ENCODE measurements around the gene METTL26. TPM values are rescaled to one million over a fixed set of nuclear protein-coding genes. Genes with fewer than 3 reads are reported as not detected.

The METTL26 gene
- total RNA-seq, 3 donors from 2014 or later: 40.3 to 52.4 (median 50.0) TPM

GRCh38 chr16:585351-585750, 50.8 kb downstream of the METTL26 start:
- ATAC-seq: no peak
- TF ChIP-seq CTCF (IDR thresholded peaks at IDR 0.05): no peak
- no peak for DNase-seq
- no peaks in the 10 kb centered on the region for H3K9me3 ChIP-seq
- peaks cover 13% of the 10 kb centered on the region for H3K4me1 ChIP-seq (ENCODE audit: low read depth)
- intact Hi-C loops (cut with DNase I, micrococcal nuclease): no loop called here
- no peaks in the 10 kb centered on the region for H3K36me3 ChIP-seq (ENCODE audit: low read depth)
- H3K4me3 ChIP-seq: no peak overlapping the region

Other genes starting within 250 kb of the METTL26 start
- 100 to 1,000 TPM in 1 of 3 donors, 10 to 100 TPM in 2; 24.5 to 125 (median 43.6) TPM for gene NME4, start 239.1 kb downstream of the METTL26 start, total RNA-seq
- gene DECR2, start 234.4 kb downstream of the METTL26 start, total RNA-seq: 10 to 100 TPM; 39.5 to 64.3 (median 56.0) TPM
- gene RAB11FIP3, start 210.7 kb downstream of the METTL26 start, total RNA-seq: 10 to 100 TPM; 22.3 to 45.6 (median 30.7) TPM
- 100 to 1,000 TPM in 2 of 3 donors, 10 to 100 TPM in 1; 73.5 to 110 (median 109) TPM for gene CAPN15, start 108.6 kb downstream of the METTL26 start, total RNA-seq
- not detected for gene PRR35, start 75.9 kb downstream of the METTL26 start, total RNA-seq
- gene NHLRC4, start 69.3 kb downstream of the METTL26 start, total RNA-seq: under 1 TPM; 0.26 to 0.82 (median 0.36) TPM
- gene PIGQ, start 66.3 kb downstream of the METTL26 start, total RNA-seq: 10 to 100 TPM; 37.8 to 39.6 (median 38.4) TPM
- gene RAB40C, start 46.2 kb downstream of the METTL26 start, total RNA-seq: 10 to 100 TPM; 31.2 to 51.0 (median 40.1) TPM
- 1 to 10 TPM; 1.1 to 2.2 (median 1.6) TPM for gene WFIKKN1, start 5.3 kb downstream of the METTL26 start, total RNA-seq
- gene MCRIP2, start 5.5 kb upstream of the METTL26 start, total RNA-seq: 100 to 1,000 TPM in 2 of 3 donors, 10 to 100 TPM in 1; 76.3 to 116 (median 100) TPM
- gene WDR90, start 13.1 kb upstream of the METTL26 start, total RNA-seq: 10 to 100 TPM; 35.0 to 54.9 (median 50.2) TPM
- gene RHOT2, start 31.8 kb upstream of the METTL26 start, total RNA-seq: 100 to 1,000 TPM; 124 to 138 (median 127) TPM
- gene RHBDL1, start 39.4 kb upstream of the METTL26 start, total RNA-seq: 1 to 10 TPM; 2.8 to 3.4 (median 3.0) TPM
- 100 to 1,000 TPM in 2 of 3 donors, 10 to 100 TPM in 1; 77.8 to 119 (median 108) TPM for gene STUB1, start 44.1 kb upstream of the METTL26 start, total RNA-seq
- gene JMJD8, start 48.0 kb upstream of the METTL26 start, total RNA-seq: 10 to 100 TPM; 39.5 to 60.5 (median 46.9) TPM
- gene WDR24, start 54.1 kb upstream of the METTL26 start, total RNA-seq: 10 to 100 TPM in 2 of 3 donors, 1 to 10 TPM in 1; 9.2 to 13.4 (median 10.5) TPM
- gene FBXL16, start 69.5 kb upstream of the METTL26 start, total RNA-seq: 1 to 10 TPM; 1.3 to 2.2 (median 2.1) TPM
- 10 to 100 TPM; 15.8 to 34.5 (median 22.0) TPM for gene METRN, start 78.8 kb upstream of the METTL26 start, total RNA-seq
- 10 to 100 TPM; 36.2 to 39.9 (median 39.8) TPM for gene ANTKMT, start 84.8 kb upstream of the METTL26 start, total RNA-seq
- gene CCDC78, start 90.1 kb upstream of the METTL26 start, total RNA-seq: under 1 TPM; 0.47 to 0.96 (median 0.80) TPM
- gene HAGHL, start 90.8 kb upstream of the METTL26 start, total RNA-seq: 1 to 10 TPM; 1.9 to 6.6 (median 3.5) TPM
- 10 to 100 TPM; 37.7 to 48.7 (median 47.6) TPM for gene CIAO3, start 104.7 kb upstream of the METTL26 start, total RNA-seq
- gene MSLN, start 124.4 kb upstream of the METTL26 start, total RNA-seq: 1 to 10 TPM; 3.4 to 7.0 (median 4.7) TPM
- gene RPUSD1, start 152.1 kb upstream of the METTL26 start, total RNA-seq: 10 to 100 TPM; 19.8 to 20.0 (median 19.8) TPM
- gene CHTF18, start 152.3 kb upstream of the METTL26 start, total RNA-seq: 10 to 100 TPM; 11.9 to 32.4 (median 12.3) TPM
- gene GNG13, start 164.4 kb upstream of the METTL26 start, total RNA-seq: 1 to 10 TPM in 1 of 3 donors, under 1 TPM in 1, not detected in 1; 0.31 to 1.0 TPM

All from mucosa of descending colon (tissue), 3 donors.